CD4-positive, alpha-beta T cell treated with Interleukin-12 subunit alpha and Interleukin-12 subunit beta, for 1 hour (primary cell): Measurements from ENCODE around the gene CDKN1B.
"Not testable (repeated sequence)": the region's sequence is repeated elsewhere in the genome, so short reads cannot be mapped to it uniquely, and the experiment has no call there.

ENCODE experiments used
- DNase-seq: peaks from one replicate; pipeline ENCODE4 v3.0.0-alpha.2; 2020

Gene CDKN1B

DNA sequence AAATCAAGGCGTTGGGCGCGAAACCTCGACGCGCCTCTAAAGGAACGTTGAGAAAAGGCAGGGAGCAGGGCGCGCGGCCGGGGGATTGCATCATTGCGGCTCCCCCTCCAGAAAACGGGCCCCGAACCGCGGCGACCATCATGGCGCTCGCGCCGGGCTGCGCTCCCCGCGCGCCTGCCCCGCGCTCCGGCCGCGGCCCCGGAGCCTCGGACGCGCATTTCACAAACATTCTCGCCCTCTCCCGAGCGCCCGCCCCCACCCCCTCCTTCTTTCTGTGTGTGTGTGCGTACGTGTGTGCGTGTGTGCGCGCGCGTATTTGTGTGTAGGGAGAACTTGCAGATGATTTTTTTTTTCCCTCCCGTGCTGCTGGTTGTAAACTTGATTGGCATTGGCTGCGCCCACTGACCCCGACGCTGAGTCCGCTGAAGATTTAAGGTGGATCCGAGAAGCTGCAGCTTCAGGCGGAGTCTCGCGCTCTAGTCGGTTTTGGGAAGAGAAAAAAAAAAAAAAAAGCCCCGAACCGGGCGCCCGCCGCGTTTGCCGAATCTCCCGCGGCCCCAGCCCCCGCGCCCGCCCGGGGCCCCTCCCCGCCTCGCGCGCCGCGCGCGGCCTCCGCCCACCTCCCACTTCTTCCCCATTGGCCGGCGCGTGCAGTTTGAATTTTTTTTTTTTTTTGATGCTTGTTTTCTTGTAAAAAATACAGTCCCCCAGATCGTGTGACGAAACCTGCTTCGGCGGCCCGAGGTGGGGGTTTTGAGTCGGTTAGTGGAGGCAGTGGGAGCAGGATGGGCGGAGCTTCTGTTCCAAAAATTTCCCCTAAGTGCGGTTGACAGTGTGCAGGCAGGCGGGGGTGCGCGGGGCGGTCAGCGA lies 8.2 kb downstream of the CDKN1B start:
- DNase-seq = peak; percentile 97

GRCh38 chr12:12725956-12726554 lies 8.9 kb downstream of the CDKN1B start:
- DNase-seq = no peak

DNA sequence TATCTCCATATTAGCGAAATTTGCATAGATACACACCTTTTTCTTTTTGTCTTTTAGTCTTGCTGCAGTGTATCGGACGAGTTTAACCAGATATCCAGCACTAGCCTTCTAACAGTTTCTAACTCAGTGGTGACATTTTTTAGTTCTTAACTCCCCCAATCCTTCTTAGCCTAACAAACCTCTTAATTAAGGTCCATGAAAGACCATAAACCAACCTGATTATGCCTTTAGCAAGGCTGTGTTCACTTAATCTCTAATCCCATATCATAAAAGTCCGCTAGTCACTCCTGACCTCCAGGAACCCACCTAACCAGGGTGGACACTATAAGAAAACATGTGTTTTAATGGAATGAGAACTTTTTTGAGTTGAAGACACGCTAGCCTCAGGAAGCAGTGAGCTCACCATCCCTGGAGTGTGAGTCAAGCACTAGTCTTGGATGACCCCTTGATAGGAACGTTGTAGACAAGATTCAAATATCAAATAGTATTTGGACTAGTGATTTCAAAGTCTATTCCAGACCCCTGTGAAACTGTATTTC lies 9.5 kb downstream of the CDKN1B start:
- DNase-seq = peak; percentile 23

- no peak for DNase-seq
These were observed 14.0 kb downstream of the CDKN1B start for GRCh38 chr12:12731178-12731577.

- no peak for DNase-seq
These were observed 14.6 kb downstream of the CDKN1B start for GRCh38 chr12:12731785-12732184.

DNA sequence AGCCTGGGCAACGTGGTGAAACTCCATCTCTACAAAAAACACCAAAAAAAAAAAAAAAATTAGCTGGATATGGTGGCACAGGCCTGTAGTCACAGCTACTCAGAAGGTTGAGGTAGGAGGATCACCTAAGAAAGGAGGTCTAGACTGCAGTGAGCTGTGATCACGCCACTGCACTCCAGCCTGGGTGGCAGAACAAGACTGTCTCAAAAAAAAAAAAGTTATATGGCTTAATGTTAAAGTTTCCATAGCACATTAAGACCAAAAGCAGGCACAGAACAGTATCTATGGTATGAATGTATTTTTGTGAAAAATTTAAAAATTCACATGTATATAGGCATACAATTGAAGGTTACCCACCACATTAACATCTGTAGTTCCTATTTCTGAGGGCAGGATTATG lies 15.9 kb downstream of the CDKN1B start:
- no peak for DNase-seq

DNA sequence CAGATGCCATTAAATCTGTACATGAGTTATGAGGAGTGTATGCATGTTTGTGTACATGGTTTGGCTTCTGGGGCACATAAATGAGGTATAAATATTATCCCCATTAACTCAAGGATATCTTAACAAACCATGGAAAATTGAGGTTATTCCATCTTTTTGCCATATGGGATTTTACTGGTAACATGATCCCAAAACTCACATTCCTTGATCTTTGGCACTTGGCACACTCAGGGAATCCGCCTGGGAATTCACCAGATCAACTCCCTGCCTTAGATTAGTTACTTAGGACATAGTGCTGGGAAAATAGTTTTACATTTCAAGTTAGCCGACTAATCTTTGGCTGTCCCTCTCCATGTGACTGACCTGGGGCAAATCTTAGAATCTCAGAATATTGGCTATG lies 16.9 kb downstream of the CDKN1B start:
- DNase-seq = no peak

GRCh38 chr12:12734561-12735071 lies 17.4 kb downstream of the CDKN1B start:
- DNase-seq = no peak

DNA sequence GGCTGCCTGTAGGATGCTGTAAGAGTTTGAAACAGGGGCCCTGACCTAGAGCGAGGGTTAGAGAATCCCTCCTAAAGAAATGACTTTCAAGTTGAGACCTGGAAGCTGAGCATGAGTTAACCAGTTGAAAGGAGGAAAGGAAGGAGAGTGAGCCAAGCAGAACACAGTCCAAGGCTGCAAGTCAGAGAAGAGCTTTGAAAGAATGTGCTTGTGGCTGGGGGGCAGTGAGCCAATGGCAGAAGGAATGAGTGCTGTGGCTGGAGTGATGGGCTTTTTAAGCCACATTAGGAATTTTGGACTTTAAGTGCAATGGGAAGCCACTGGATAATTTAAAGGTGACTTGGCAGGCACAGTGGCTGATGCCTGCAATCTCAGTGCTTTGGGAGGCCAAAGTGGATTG lies 18.1 kb downstream of the CDKN1B start:
- DNase-seq = no peak

DNA sequence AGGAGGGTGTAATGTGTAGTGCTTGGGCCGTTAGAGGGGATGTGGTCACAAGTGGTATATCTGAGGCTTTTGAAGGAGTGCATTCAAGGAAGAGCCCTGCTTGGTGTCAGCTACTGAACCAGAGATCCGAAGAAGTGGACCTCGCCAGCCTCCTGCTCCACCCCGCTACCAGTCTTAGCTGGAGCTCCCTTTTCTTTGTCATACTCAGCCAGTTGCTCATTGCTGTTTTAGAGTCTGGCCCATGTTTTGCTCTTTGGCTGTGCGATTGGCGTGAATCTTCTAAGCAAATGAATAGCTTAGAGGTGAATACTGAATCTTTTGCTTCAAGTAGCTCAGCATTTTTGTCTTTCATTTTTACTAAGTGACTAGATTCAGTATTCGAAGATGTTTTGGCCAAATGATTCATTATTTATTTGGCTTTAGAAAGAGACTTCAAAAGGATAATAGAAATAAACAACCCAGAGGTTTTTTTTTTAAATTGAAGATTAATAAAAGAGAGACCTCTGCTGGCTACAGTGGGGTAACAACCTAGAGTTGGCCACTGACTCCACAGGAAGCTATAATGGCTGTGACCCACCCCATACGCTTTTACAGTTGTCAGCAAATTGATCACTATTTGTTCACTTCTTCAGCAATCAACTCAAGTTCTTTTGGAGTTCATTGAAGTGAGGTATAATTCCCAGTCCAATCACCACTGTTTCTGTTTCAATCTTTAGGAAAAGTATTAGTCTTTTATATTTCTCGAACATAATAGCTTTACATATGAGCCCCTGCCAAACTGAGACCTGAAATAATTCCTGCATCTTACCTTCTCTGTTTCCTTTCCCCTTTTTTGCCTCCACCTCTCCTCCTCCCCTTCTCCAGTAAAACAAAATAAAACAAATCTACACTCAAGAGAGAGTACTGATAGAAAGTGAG lies 19.9 kb downstream of the CDKN1B start:
- peak; percentile 71 for DNase-seq

- not testable (repeated sequence) for DNase-seq
These were observed 21.0 kb downstream of the CDKN1B start for GRCh38 chr12:12738152-12738551.

DNA sequence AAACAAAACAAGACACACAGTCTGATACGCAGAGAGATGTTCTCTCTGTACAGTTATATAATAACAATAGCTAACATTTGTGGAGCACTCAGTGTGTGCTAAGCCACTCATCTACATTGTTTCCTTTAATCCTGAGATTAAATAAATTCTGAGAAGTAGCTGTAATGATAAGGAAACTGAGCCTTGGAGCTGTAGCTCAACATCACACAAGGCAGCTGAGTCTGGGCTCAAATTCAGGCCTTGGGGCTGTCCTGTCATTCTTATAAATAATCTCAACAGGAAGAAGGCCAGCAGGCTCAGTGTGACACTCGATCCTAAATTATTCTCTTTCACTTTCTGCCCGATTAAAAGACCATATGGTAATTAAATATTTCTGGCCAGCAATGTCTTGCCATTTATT lies 24.5 kb downstream of the CDKN1B start:
- no peak for DNase-seq

DNA sequence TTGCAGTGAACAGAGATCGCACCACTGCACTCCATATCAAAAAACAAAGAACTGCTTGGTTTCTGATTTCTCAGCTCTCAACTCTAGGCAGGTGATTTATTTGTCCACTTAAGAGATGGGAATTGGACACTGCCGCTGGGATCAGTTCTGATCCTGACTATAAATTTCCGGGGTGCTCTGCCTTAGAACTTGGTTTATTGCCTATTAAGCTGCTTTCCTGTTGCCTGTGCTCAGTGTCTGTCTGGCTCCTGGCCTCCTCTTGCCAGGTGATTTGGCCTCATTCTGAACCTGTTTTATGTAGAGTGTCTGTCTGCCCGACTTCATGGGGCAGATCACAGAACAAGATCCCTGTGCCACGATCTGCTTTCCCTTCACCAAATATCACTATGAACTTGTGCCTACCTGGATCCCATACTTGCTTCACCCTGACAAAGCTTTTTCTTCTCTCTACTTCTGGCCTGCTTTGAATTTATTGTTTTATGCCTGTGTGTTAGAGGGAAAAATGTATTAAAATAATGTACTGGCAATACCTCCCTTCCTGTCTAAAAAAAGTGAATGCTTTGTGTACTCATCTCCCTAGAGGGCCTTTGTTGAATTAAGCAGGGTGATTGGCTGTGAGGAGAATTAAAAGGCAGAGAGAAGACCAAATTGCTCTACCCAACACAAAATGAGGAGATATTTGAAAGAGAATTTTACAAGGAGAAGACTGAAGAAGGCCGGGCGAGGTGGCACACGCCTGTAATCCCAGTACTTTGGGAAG lies 27.6 kb downstream of the CDKN1B start:
- DNase-seq = no peak

DNA sequence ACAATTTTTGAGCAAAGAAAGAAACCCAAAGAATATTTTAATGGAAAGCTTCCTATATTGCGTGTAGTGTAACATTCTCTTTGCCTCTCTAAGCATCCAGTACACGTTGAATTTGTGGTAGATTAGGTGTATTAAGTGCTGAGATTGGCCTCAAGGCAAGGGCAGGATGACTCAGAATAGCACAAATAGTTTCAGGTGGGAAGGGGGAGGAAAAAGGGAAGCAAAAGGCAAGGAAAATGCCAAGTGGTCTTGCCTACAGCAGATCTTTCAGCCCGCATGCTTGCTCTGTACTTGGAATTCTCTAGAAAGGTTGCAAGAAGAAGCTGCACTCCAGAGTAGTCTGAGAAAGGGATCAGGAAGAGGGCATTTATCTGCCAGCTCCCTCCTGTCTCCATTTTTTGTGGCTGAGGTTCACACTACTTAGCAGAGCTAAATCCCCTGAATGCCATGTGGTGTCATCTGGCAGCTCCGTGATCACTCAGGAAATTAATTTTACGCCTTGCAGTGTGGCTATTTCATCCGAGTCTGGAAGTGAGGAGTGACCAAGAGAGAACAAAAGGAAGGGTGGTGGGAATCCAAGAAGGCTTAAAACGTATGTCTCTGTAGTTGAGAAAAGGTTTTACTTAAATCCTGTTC lies 28.5 kb downstream of the CDKN1B start:
- no peak for DNase-seq

GRCh38 chr12:12747278-12747677 lies 30.1 kb downstream of the CDKN1B start:
- no peak for DNase-seq

DNA sequence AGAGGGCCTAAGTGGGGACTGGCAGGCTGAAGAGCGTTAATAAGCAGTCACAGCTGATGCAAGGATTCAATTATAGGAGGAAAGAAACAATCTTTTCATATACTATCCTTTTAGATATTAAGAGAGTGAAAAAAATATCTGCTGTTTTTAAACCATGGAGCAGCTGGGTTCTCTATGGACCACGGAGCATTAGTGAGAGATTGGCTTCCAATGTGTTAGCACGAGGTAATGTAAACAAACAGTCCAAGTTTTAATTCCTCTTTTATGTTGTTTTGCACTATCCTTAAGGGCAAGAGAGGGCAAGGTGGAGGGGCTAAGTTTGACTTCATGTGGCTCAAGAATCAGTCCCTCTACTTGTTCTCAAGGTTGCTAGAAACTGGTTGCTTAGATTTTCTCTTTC lies 30.9 kb downstream of the CDKN1B start:
- DNase-seq = no peak

DNA sequence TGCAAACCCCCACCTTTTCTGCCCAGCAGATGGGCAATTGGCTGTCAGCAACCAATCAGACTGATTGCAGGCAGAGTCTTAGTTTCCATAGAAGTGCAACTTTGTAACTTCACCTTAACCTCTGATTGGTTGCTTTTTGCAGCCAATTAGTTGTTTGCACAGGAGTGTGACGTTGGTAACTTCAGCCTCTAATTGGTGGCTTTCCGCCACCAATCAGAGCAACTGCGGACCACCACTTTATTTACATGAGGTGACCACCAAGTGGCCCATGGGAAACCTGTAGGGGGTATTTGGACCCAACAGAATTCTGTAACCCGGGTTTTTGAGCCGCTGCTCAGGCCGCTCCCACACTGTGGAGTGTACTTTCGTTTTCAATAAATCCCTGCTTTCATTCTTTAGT lies 32.3 kb downstream of the CDKN1B start:
- no peak for DNase-seq

- DNase-seq = no peak
These were observed 38.8 kb downstream of the CDKN1B start for GRCh38 chr12:12755923-12756322.

DNA sequence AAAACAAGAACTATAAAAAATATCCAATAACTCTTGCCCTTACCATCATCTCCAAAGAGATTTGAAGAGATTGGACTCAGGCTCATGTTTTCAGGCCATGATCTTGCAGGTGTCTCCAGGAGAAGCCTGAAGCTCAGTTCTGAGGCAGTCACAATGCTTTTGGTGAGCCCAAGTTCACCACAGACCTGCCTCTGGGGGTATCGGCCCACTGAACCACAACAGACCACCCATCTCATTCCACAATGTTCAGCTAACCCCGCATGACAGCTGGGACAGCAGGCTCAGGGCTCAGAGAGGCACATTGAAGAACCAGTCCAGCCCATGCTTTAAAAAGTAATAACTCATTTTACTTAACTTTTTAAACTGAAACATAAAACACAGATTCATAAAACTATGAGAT lies 40.0 kb downstream of the CDKN1B start:
- no peak for DNase-seq

DNA sequence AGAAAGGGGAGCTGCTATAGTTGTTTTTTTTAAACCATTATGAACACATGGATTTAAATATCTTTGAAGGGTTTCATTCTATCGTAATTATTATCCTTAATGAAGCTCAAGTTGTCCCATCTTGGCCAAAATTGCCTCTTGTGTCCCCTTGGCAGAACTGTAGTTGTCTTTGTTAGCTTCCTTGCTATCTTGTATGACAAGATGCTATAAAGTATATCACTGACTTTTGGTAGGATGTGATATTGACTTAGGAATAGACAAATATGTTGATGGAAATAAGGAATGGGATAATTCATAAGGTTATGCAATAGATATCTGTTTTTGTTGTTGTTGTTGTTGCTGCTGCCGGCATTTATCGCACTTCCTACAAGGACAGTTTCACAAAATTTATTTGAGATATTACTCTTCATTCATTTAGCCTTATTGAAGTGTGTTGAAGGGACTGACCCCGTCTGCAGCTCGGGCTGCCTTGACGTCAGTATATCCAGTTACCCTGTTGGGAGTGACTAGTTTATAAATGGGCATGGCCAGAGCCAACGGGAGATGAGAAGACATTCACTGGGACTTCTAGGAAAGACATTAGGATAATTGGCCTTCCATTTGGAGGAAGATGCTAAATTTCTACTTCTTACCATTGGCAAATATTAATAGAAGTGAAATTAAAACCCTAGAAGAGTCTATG lies 42.2 kb downstream of the CDKN1B start:
- DNase-seq = no peak

GRCh38 chr12:12764824-12765223 lies 47.7 kb downstream of the CDKN1B start:
- DNase-seq = no peak
